H9 (cell line): Measurements from ENCODE around the gene SEH1L. TPM values are rescaled to one million over a fixed set of nuclear protein-coding genes. Genes with fewer than 3 reads are reported as not detected.

Experiments
- DNase-seq: peaks from one replicate; pipeline ENCODE4 v3.0.0-alpha.2; 2017
- H2AFZ ChIP-seq: one replicate; pipeline ENCODE4 v1.6.1; 2013; ENCODE audit warnings: mild to moderate bottlenecking, low read length, control low read depth, moderate library complexity
- H2AK5ac ChIP-seq: 2 replicates; pipeline ENCODE4 v1.6.1; 2013; ENCODE audit warnings: low read length, control low read depth, mixed read lengths; ENCODE audit not compliant: insufficient read length
- H2BK120ac ChIP-seq: one replicate; pipeline ENCODE4 v1.6.1; 2013; ENCODE audit warnings: low read depth, mild to moderate bottlenecking, low read length, control low read depth, inconsistent platforms; ENCODE audit not compliant: poor library complexity, severe bottlenecking
- H2BK12ac ChIP-seq: 2 replicates; pipeline ENCODE4 v1.6.1; 2013; ENCODE audit warnings: low read length, control low read depth, mixed read lengths, low read depth; ENCODE audit not compliant: insufficient read length
- H2BK15ac ChIP-seq: 2 replicates; pipeline ENCODE4 v1.6.1; 2013; ENCODE audit warnings: low read depth, low read length, control low read depth
- H2BK20ac ChIP-seq: one replicate; pipeline ENCODE4 v1.6.1; 2013; ENCODE audit warnings: low read depth, mild to moderate bottlenecking, low read length, control low read depth, inconsistent platforms; ENCODE audit not compliant: poor library complexity, severe bottlenecking
- H2BK5ac ChIP-seq: 2 replicates; pipeline ENCODE4 v1.6.1; 2013; ENCODE audit warnings: low read length, control low read depth, mixed read lengths; ENCODE audit not compliant: insufficient read length
- H3K14ac ChIP-seq: 2 replicates; pipeline ENCODE4 v1.6.1; 2013; ENCODE audit warnings: low read length, control low read depth; ENCODE audit not compliant: insufficient read depth
- H3K18ac ChIP-seq: 2 replicates; pipeline ENCODE4 v1.6.1; 2013; ENCODE audit warnings: low read depth, mild to moderate bottlenecking, mixed read lengths, low read length, control low read depth; ENCODE audit not compliant: insufficient read length
- H3K23ac ChIP-seq: 2 replicates; pipeline ENCODE4 v1.6.1; 2013; ENCODE audit warnings: low read length, control low read depth, mixed read lengths, low read depth; ENCODE audit not compliant: insufficient read length
- H3K23me2 ChIP-seq: 2 replicates; pipeline ENCODE4 v1.6.1; 2013; ENCODE audit warnings: low read depth, mild to moderate bottlenecking, mixed read lengths, low read length, control low read depth; ENCODE audit not compliant: insufficient read length, poor library complexity, severe bottlenecking
- H3K27ac ChIP-seq: 2 replicates; pipeline ENCODE4 v1.5.1; 2013; ENCODE audit warnings: low read length, control low read depth, mixed read lengths, low read depth; ENCODE audit not compliant: insufficient read length
- H3K27me3 ChIP-seq: 2 replicates; pipeline ENCODE4 v1.6.1; 2013; ENCODE audit warnings: low read length, control low read depth, inconsistent platforms; ENCODE audit not compliant: insufficient read depth
- H3K4ac ChIP-seq: 2 replicates; pipeline ENCODE4 v1.6.1; 2013; ENCODE audit warnings: low read depth, mild to moderate bottlenecking, control low read depth, inconsistent platforms, low read length, moderate library complexity
- H3K4me1 ChIP-seq: 2 replicates; pipeline ENCODE4 v1.6.1; 2013; ENCODE audit warnings: low read length, control low read depth, inconsistent platforms; ENCODE audit not compliant: insufficient read depth
- H3K4me2 ChIP-seq: 2 replicates; pipeline ENCODE4 v1.6.1; 2013; ENCODE audit warnings: low read length, control low read depth, mixed read lengths; ENCODE audit not compliant: insufficient read length, insufficient read depth
- H3K56ac ChIP-seq: 2 replicates; pipeline ENCODE4 v1.6.1; 2013; ENCODE audit warnings: low read depth, mild to moderate bottlenecking, mixed read lengths, low read length, control low read depth; ENCODE audit not compliant: insufficient read length
- H3K79me1 ChIP-seq: 2 replicates; pipeline ENCODE4 v1.6.1; 2013; ENCODE audit warnings: low read depth, mild to moderate bottlenecking, moderate library complexity, low read length, control low read depth, inconsistent platforms; ENCODE audit not compliant: insufficient read depth, poor library complexity, severe bottlenecking
- H3K79me2 ChIP-seq: 2 replicates; pipeline ENCODE4 v1.6.1; 2013; ENCODE audit warnings: low read length, control low read depth, inconsistent platforms; ENCODE audit not compliant: insufficient read depth
- H3K9ac ChIP-seq: 2 replicates; pipeline ENCODE4 v1.6.1; 2013; ENCODE audit warnings: low read length, control low read depth, mixed read lengths; ENCODE audit not compliant: insufficient read length; ENCODE audit errors: extremely low read depth
- H3K9me3 ChIP-seq: one replicate; pipeline ENCODE4 v1.6.1; 2013; ENCODE audit warnings: low read depth, low read length, inconsistent platforms; ENCODE audit not compliant: control insufficient read depth
- H3T11ph ChIP-seq: one replicate; pipeline ENCODE4 v1.6.1; 2013; ENCODE audit warnings: mild to moderate bottlenecking, low read length, control low read depth, inconsistent platforms
- H4K20me1 ChIP-seq: one replicate; pipeline ENCODE4 v1.6.1; 2013; ENCODE audit not compliant: control insufficient read depth, insufficient read length, insufficient read depth
- H4K5ac ChIP-seq: 2 replicates; pipeline ENCODE4 v1.6.1; 2013; ENCODE audit warnings: low read depth, mild to moderate bottlenecking, mixed read lengths, low read length, control low read depth; ENCODE audit not compliant: insufficient read length
- H4K8ac ChIP-seq: replicated peaks from 2 replicates; pipeline ENCODE4 v1.6.1; 2013; ENCODE audit warnings: low read length, control low read depth, mixed read lengths, low read depth; ENCODE audit not compliant: insufficient read length
- H4K91ac ChIP-seq: 2 replicates; pipeline ENCODE4 v1.6.1; 2013; ENCODE audit warnings: low read depth, mild to moderate bottlenecking, moderate library complexity, mixed read lengths, low read length, control low read depth; ENCODE audit not compliant: insufficient read length
- H3K27ac Mint-ChIP-seq, 3 experiments: 2 replicates in 2 of 3; 3 replicates in 1 of 3; pipeline ENCODE4 v1.8.0; 2020 to 2021; ENCODE audit warnings: mixed read lengths in 3 of 3, mild to moderate bottlenecking in 1 of 3, moderate library complexity in 1 of 3
- H3K27me3 Mint-ChIP-seq: 2 replicates; pipeline ENCODE4 v1.8.0; 2021; ENCODE audit warnings: low read depth, mild to moderate bottlenecking, moderate library complexity, mixed read lengths
- H3K36me3 Mint-ChIP-seq, 3 experiments: 2 replicates in 2 of 3; 3 replicates in 1 of 3; pipeline ENCODE4 v1.8.0; 2020 to 2021; ENCODE audit warnings: low read depth in 3 of 3, mixed read lengths in 3 of 3; ENCODE audit not compliant: insufficient read depth in 1 of 3
- H3K4me1 Mint-ChIP-seq, 2 experiments: 2 replicates each; pipeline ENCODE4 v1.8.0; 2020; ENCODE audit warnings: mixed read lengths in 2 of 2
- H3K4me3 Mint-ChIP-seq, 2 experiments: 2 replicates in 1 of 2; 3 replicates in 1 of 2; pipeline ENCODE4 v1.8.0; 2020 to 2021; ENCODE audit warnings: mild to moderate bottlenecking in 2 of 2, mixed read lengths in 2 of 2, moderate library complexity in 1 of 2
- H3K9me3 Mint-ChIP-seq, 2 experiments: 2 replicates in 1 of 2; 3 replicates in 1 of 2; pipeline ENCODE4 v1.8.0; 2020; ENCODE audit warnings: mild to moderate bottlenecking in 2 of 2, mixed read lengths in 2 of 2, moderate library complexity in 1 of 2
- CTCF ChIP-seq: fragments of 200-600 bp; sonication (generic); conservative IDR thresholded peaks from 3 replicates; pipeline ENCODE4 v1.8.0; 2021; ENCODE audit warnings: antibody characterized with exemption, mild to moderate bottlenecking
- WGBS: extraction: QIAGEN DNeasy Blood & Tissue Kit; methylation state at CpG from one replicate; pipeline ENCODE4 v1.1.7; 2013; ENCODE audit warnings: missing lambda C conversion rate, low lambda C conversion rate, mixed read lengths; ENCODE audit not compliant: insufficient read length; ENCODE audit errors: extremely low coverage; 5-methylcytosine and 5-hydroxymethylcytosine counted together
- total RNA-seq: library from RNA; stranded (reverse); gene quantifications from 2 replicates; pipeline ENCODE4 v1.2.1, GENCODE V29; 2021

The SEH1L gene
- total RNA-seq, 1 experiment from 2014 or later: 97.2 TPM

GRCh38 chr18:12921178-12921577 is 26.6 kb upstream of the SEH1L start:
- H3K4me1 Mint-ChIP-seq: no peaks in the 10 kb centered on the region; a peak in 1 of 4 replicates
- no peak overlapping the region for H3K4me3 Mint-ChIP-seq
- no peak overlapping the region for H3K9ac ChIP-seq
- no peaks in the 10 kb centered on the region for H3K23me2 ChIP-seq
- no peaks in the 10 kb centered on the region for H3K36me3 Mint-ChIP-seq
- H3K4me1 ChIP-seq: no peaks in the 10 kb centered on the region
- H4K20me1 ChIP-seq: peaks cover 2% of the 10 kb centered on the region
- no peak overlapping the region for H3K4ac ChIP-seq
- no peak overlapping the region for H3K4me2 ChIP-seq
- no peaks in the 10 kb centered on the region for H3K79me2 ChIP-seq
- no CpG with 5 or more reads among the region's 7 CpGs for WGBS
- no peak overlapping the region for H4K8ac ChIP-seq
- H3K18ac ChIP-seq: no peak overlapping the region
- no peak overlapping the region for H4K91ac ChIP-seq
- no peak overlapping the region for H2BK12ac ChIP-seq
- no peaks in the 10 kb centered on the region; the same call in 1 of the 2 replicates for H3K27me3 Mint-ChIP-seq
- H3K79me1 ChIP-seq: no peaks in the 10 kb centered on the region
- no peak overlapping the region for H4K5ac ChIP-seq
- no peak for TF ChIP-seq CTCF
- H3K9me3 ChIP-seq: no peaks in the 10 kb centered on the region
- no peak for DNase-seq
- H3K27ac Mint-ChIP-seq: no peak overlapping the region
- no peak overlapping the region for H3K23ac ChIP-seq
- H2BK15ac ChIP-seq: no peak overlapping the region
- no peak overlapping the region for H3K14ac ChIP-seq
- no peak overlapping the region for H2AFZ ChIP-seq
- no peaks in the 10 kb centered on the region for H3K9me3 Mint-ChIP-seq
- no peak overlapping the region for H2BK20ac ChIP-seq
- no peak overlapping the region for H2BK5ac ChIP-seq
- no peak overlapping the region for H2BK120ac ChIP-seq
- no peak overlapping the region for H2AK5ac ChIP-seq
- no peak overlapping the region for H3K56ac ChIP-seq
- H3K27me3 ChIP-seq: no peaks in the 10 kb centered on the region
- no peak overlapping the region for H3T11ph ChIP-seq
- H3K27ac ChIP-seq: no peak overlapping the region
